Measurements from ENCODE around the gene NACA. TPM values are rescaled to one million over a fixed set of nuclear protein-coding genes. Genes with fewer than 3 reads are reported as not detected.
"Not testable (repeated sequence)": the region's sequence is repeated elsewhere in the genome, so short reads cannot be mapped to it uniquely, and the experiment has no call there.

The NACA gene
- total RNA-seq, 1 donor from 2014 or later = 680 TPM

- H3K4me1 Mint-ChIP-seq (ENCODE audit: low read depth, unreplicated experiment) = peaks cover 8% of the 10 kb centered on the region
- Histone ChIP-seq H3K9ac (ENCODE audit: low read length) (no peak overlapping the region), H3K36me3 (ENCODE audit: insufficient read depth, low read length) (no peaks in the 10 kb centered on the region), H4K20me1 (ENCODE audit: insufficient read depth, low read length) (no peaks in the 10 kb centered on the region), H3K4me2 (ENCODE audit: low read length) (no peak overlapping the region), H3K27me3 (ENCODE audit: insufficient read depth, low read length) (no peaks in the 10 kb centered on the region), H3K4me3 (ENCODE audit: insufficient read depth, low read depth, low read length) (no peak overlapping the region), H2AFZ (ENCODE audit: low read depth, low read length) (no peak overlapping the region), H3K27ac (ENCODE audit: low read depth, low read length) (no peak overlapping the region), H3K4me1 (ENCODE audit: insufficient read depth, low read length) (no peaks in the 10 kb centered on the region), H3K79me2 (ENCODE audit: insufficient read depth, low read length) (no peaks in the 10 kb centered on the region), H3K9me3 (ENCODE audit: insufficient read depth, low read depth, low read length) (no peaks in the 10 kb centered on the region)
- H3K27ac Mint-ChIP-seq (ENCODE audit: unreplicated experiment) = no peak overlapping the region
- no peak overlapping the region for H3K4me3 Mint-ChIP-seq (ENCODE audit: unreplicated experiment)
- no peak for TF ChIP-seq EZH2 (IDR thresholded peaks at IDR 0.05; ENCODE audit: insufficient read depth, low read length)
- no peak for TF ChIP-seq CTCF (IDR thresholded peaks at IDR 0.05; ENCODE audit: insufficient read depth, low read depth, low read length)
- H3K36me3 Mint-ChIP-seq (ENCODE audit: low read depth, unreplicated experiment) = no peaks in the 10 kb centered on the region
- H3K27me3 Mint-ChIP-seq (ENCODE audit: low read depth, unreplicated experiment) = no peaks in the 10 kb centered on the region
- FAIRE-seq = no peak
- H3K9me3 Mint-ChIP-seq (ENCODE audit: unreplicated experiment) = peaks cover 2% of the 10 kb centered on the region
- DNase-seq (ENCODE audit: low read depth) = no peak
These were observed 35.4 kb upstream of the NACA start for GRCh38 chr12:56760460-56760859.

- FAIRE-seq (no peak), DNase-seq (ENCODE audit: low read depth) (no peak)
- Mint-ChIP-seq H3K4me3 (ENCODE audit: unreplicated experiment) (no peak overlapping the region), H3K36me3 (ENCODE audit: low read depth, unreplicated experiment) (no peaks in the 10 kb centered on the region), H3K27ac (ENCODE audit: unreplicated experiment) (no peak overlapping the region), H3K27me3 (ENCODE audit: low read depth, unreplicated experiment) (no peaks in the 10 kb centered on the region), H3K4me1 (ENCODE audit: low read depth, unreplicated experiment) (peaks cover 8% of the 10 kb centered on the region), H3K9me3 (ENCODE audit: unreplicated experiment) (peaks cover 2% of the 10 kb centered on the region)
- TF ChIP-seq CTCF (IDR thresholded peaks at IDR 0.05; ENCODE audit: insufficient read depth, low read depth, low read length) (no peak), EZH2 (IDR thresholded peaks at IDR 0.05; ENCODE audit: insufficient read depth, low read length) (no peak)
- Histone ChIP-seq H3K4me2 (ENCODE audit: low read length) (no peak overlapping the region), H3K27me3 (ENCODE audit: insufficient read depth, low read length) (no peaks in the 10 kb centered on the region), H3K4me1 (ENCODE audit: insufficient read depth, low read length) (no peaks in the 10 kb centered on the region), H3K27ac (ENCODE audit: low read depth, low read length) (no peak overlapping the region), H2AFZ (ENCODE audit: low read depth, low read length) (no peak overlapping the region), H3K79me2 (ENCODE audit: insufficient read depth, low read length) (no peaks in the 10 kb centered on the region), H3K9ac (ENCODE audit: low read length) (no peak overlapping the region), H3K36me3 (ENCODE audit: insufficient read depth, low read length) (no peaks in the 10 kb centered on the region), H3K4me3 (ENCODE audit: insufficient read depth, low read depth, low read length) (no peak overlapping the region), H3K9me3 (ENCODE audit: insufficient read depth, low read depth, low read length) (no peaks in the 10 kb centered on the region), H4K20me1 (ENCODE audit: insufficient read depth, low read length) (no peaks in the 10 kb centered on the region)
These were observed 34.3 kb upstream of the NACA start for GRCh38 chr12:56759263-56759908.

- H3K36me3 ChIP-seq (ENCODE audit: insufficient read depth, low read length) = no peaks in the 10 kb centered on the region
- no peaks in the 10 kb centered on the region for H3K9me3 ChIP-seq (ENCODE audit: insufficient read depth, low read depth, low read length)
- no peak overlapping the region for H3K9ac ChIP-seq (ENCODE audit: low read length)
- H3K4me2 ChIP-seq (ENCODE audit: low read length) = no peak overlapping the region
- H3K27me3 ChIP-seq (ENCODE audit: insufficient read depth, low read length) = no peaks in the 10 kb centered on the region
- peaks cover 5% of the 10 kb centered on the region for H3K4me1 Mint-ChIP-seq (ENCODE audit: low read depth, unreplicated experiment)
- H3K4me3 Mint-ChIP-seq (ENCODE audit: unreplicated experiment) = peak overlapping the region; percentile 68
- no peak overlapping the region for H3K4me3 ChIP-seq (ENCODE audit: insufficient read depth, low read depth, low read length)
- H4K20me1 ChIP-seq (ENCODE audit: insufficient read depth, low read length) = no peaks in the 10 kb centered on the region
- H3K4me1 ChIP-seq (ENCODE audit: insufficient read depth, low read length) = no peaks in the 10 kb centered on the region
- H3K79me2 ChIP-seq (ENCODE audit: insufficient read depth, low read length) = no peaks in the 10 kb centered on the region
- H2AFZ ChIP-seq (ENCODE audit: low read depth, low read length) = no peak overlapping the region
- no peak overlapping the region for H3K27ac Mint-ChIP-seq (ENCODE audit: unreplicated experiment)
- no peaks in the 10 kb centered on the region for H3K36me3 Mint-ChIP-seq (ENCODE audit: low read depth, unreplicated experiment)
- H3K27ac ChIP-seq (ENCODE audit: low read depth, low read length) = no peak overlapping the region
- DNase-seq (ENCODE audit: low read depth) (no peak), FAIRE-seq (no peak)
- no peaks in the 10 kb centered on the region for H3K27me3 Mint-ChIP-seq (ENCODE audit: low read depth, unreplicated experiment)
- H3K9me3 Mint-ChIP-seq (ENCODE audit: unreplicated experiment) = peaks cover 2% of the 10 kb centered on the region
- no peak for TF ChIP-seq EZH2 (IDR thresholded peaks at IDR 0.05; ENCODE audit: insufficient read depth, low read length)
- no peak for TF ChIP-seq CTCF (IDR thresholded peaks at IDR 0.05; ENCODE audit: insufficient read depth, low read depth, low read length)
These were observed 33.7 kb upstream of the NACA start for GRCh38 chr12:56758728-56759262.

GRCh38 chr12:56757971-56758370, 32.9 kb upstream of the NACA start:
- H4K20me1 ChIP-seq (ENCODE audit: insufficient read depth, low read length); H3K36me3 ChIP-seq (ENCODE audit: insufficient read depth, low read length); H3K9me3 Mint-ChIP-seq (ENCODE audit: unreplicated experiment); H3K9me3 ChIP-seq (ENCODE audit: insufficient read depth, low read depth, low read length); H3K4me1 Mint-ChIP-seq (ENCODE audit: low read depth, unreplicated experiment); H2AFZ ChIP-seq (ENCODE audit: low read depth, low read length); H3K4me2 ChIP-seq (ENCODE audit: low read length); H3K4me1 ChIP-seq (ENCODE audit: insufficient read depth, low read length); H3K4me3 Mint-ChIP-seq (ENCODE audit: unreplicated experiment); FAIRE-seq; H3K9ac ChIP-seq (ENCODE audit: low read length); H3K36me3 Mint-ChIP-seq (ENCODE audit: low read depth, unreplicated experiment); H3K27me3 Mint-ChIP-seq (ENCODE audit: low read depth, unreplicated experiment); H3K27ac ChIP-seq (ENCODE audit: low read depth, low read length); DNase-seq (ENCODE audit: low read depth); H3K79me2 ChIP-seq (ENCODE audit: insufficient read depth, low read length); H3K27me3 ChIP-seq (ENCODE audit: insufficient read depth, low read length); H3K27ac Mint-ChIP-seq (ENCODE audit: unreplicated experiment); H3K4me3 ChIP-seq (ENCODE audit: insufficient read depth, low read depth, low read length): not testable (repeated sequence)

Measured in astrocyte (in vitro differentiated cells and primary cell).